GM12878 (cell line): ENCODE data around the gene HOXA10. TPM values are rescaled to one million over a fixed set of nuclear protein-coding genes. Genes with fewer than 3 reads are reported as not detected.

Experiments
- ATAC-seq: fragments of 200-7000 bp; cut with Tn5 transposase; 3 replicates; pipeline ENCODE4 v1.9.1; 2020; ENCODE audit warnings: mild to moderate bottlenecking, moderate library complexity
- BruUV-seq: library from RNA; stranded (reverse); fragments of 400-500 nt; replicated peaks from 2 replicates; lab custom pipeline; 2021; lab: Mats Ljungman, UMichigan
- CTCF ChIA-PET: fragments of 300-600 bp; sonication (Branson Sonifier 250); formaldehyde crosslinking; extraction: SDS; loops from one replicate; lab custom pipeline; 2021; ENCODE audit warnings: inconsistent platforms; lab: Yijun Ruan, JAX
- POLR2A ChIA-PET: fragments of 350-600 bp; formaldehyde crosslinking; extraction: SDS; loops from one replicate; lab custom pipeline; 2021; ENCODE audit warnings: inconsistent platforms; lab: Charles Lee
- RAD21 ChIA-PET: fragments of 300-600 bp; sonication (Branson Sonifier 250); formaldehyde crosslinking; loops from one replicate; lab custom pipeline; 2023; ENCODE audit warnings: antibody characterized with exemption; ENCODE audit not compliant: unreplicated experiment; lab: Charles Lee
- SMC1A ChIA-PET: fragments of 300-600 bp; sonication (Branson Sonifier 250); formaldehyde crosslinking; loops from one replicate; lab custom pipeline; 2023; ENCODE audit not compliant: unreplicated experiment, uncharacterized antibody; lab: Charles Lee
- DNase-seq: peaks from one replicate; pipeline ENCODE4 v3.0.0-alpha.2; 2011; ENCODE audit warnings: low read depth, low spot score
- FAIRE-seq: peaks from 3 replicates; lab custom pipeline; 2011; peaks lifted over from hg19 to GRCh38; lab: Jason Lieb, UNC
- H2AFZ ChIP-seq: 2 replicates; pipeline ENCODE4 v1.6.0; 2011; ENCODE audit warnings: low read depth, low read length, control low read depth; ENCODE audit not compliant: control insufficient read depth
- H3K27ac ChIP-seq: 2 replicates; pipeline ENCODE4 v1.5.1; 2011; ENCODE audit warnings: control low read depth; ENCODE audit not compliant: control insufficient read depth, insufficient read depth
- H3K27me3 ChIP-seq, 2 experiments: replicated peaks in 1 of 2; 2 replicates each; pipeline versions ENCODE4 v1.6.0 to v1.6.1; 2011; ENCODE audit warnings: low read length in 1 of 2; ENCODE audit not compliant: control insufficient read depth in 2 of 2, insufficient read depth in 2 of 2
- H3K36me3 ChIP-seq, 2 experiments: 2 replicates each; pipeline ENCODE4 v1.5.1; 2011; ENCODE audit warnings: low read length in 1 of 2; ENCODE audit not compliant: control insufficient read depth in 2 of 2, insufficient read depth in 2 of 2
- H3K4me1 ChIP-seq: 2 replicates; pipeline ENCODE4 v1.6.1; 2011; ENCODE audit warnings: mild to moderate bottlenecking, low read length, moderate library complexity, mixed read lengths; ENCODE audit not compliant: control insufficient read depth, insufficient read depth
- H3K4me2 ChIP-seq: 2 replicates; pipeline ENCODE4 v1.6.0; 2011; ENCODE audit warnings: control low read depth; ENCODE audit not compliant: control insufficient read depth, insufficient read depth
- H3K4me3 ChIP-seq: fragments of 200-600 bp; sonication (generic); 2 replicates; pipeline ENCODE4 v1.5.1; 2016
- H3K79me2 ChIP-seq: 2 replicates; pipeline ENCODE4 v1.6.0; 2011; ENCODE audit warnings: low read length; ENCODE audit not compliant: control insufficient read depth, insufficient read depth
- H3K9ac ChIP-seq: 2 replicates; pipeline ENCODE4 v1.8.0; 2011; ENCODE audit warnings: low read length, control low read depth, mixed read lengths; ENCODE audit not compliant: control insufficient read depth, insufficient read depth
- H3K9me3 ChIP-seq: replicated peaks from 3 replicates; pipeline ENCODE4 v1.5.1; 2011; ENCODE audit warnings: mild to moderate bottlenecking, low read length; ENCODE audit not compliant: control insufficient read depth, insufficient read depth
- H4K20me1 ChIP-seq: 2 replicates; pipeline ENCODE4 v1.6.0; 2011; ENCODE audit not compliant: control insufficient read depth, insufficient read depth
- BCLAF1 ChIP-seq: fragments of 450-650 bp; IDR thresholded peaks from 2 replicates; pipeline ENCODE4 v1.6.1; 2017; ENCODE audit warnings: antibody characterized with exemption, mild to moderate bottlenecking, moderate library complexity
- EED ChIP-seq: sonication (generic); IDR thresholded peaks from 2 replicates; pipeline ENCODE4 v1.6.1; 2016; ENCODE audit warnings: antibody characterized with exemption, low read depth
- GABPA ChIP-seq: IDR thresholded peaks from 2 replicates; pipeline ENCODE4 v1.6.1; 2014; ENCODE audit warnings: antibody characterized with exemption, low read depth, mild to moderate bottlenecking, inconsistent platforms
- KAT2A ChIP-seq: conservative IDR thresholded peaks from 2 replicates; pipeline ENCODE4 v1.6.1; 2011; ENCODE audit warnings: low read depth, low read length; ENCODE audit not compliant: control insufficient read depth
- NR2C2 ChIP-seq: IDR thresholded peaks from 2 replicates; pipeline ENCODE4 v1.6.1; 2011; ENCODE audit warnings: borderline replicate concordance, low read depth; ENCODE audit not compliant: control insufficient read depth, insufficient read length
- PBX3 ChIP-seq: IDR thresholded peaks from 2 replicates; pipeline ENCODE4 v1.6.1; 2011; ENCODE audit warnings: mild to moderate bottlenecking, low read depth, low read length, moderate library complexity; ENCODE audit not compliant: insufficient replicate concordance
- RELB ChIP-seq: fragments of 450-650 bp; IDR thresholded peaks from 2 replicates; pipeline ENCODE4 v1.6.1; 2017; ENCODE audit warnings: low read depth, mild to moderate bottlenecking, moderate library complexity
- RFX5 ChIP-seq: IDR thresholded peaks from 2 replicates; pipeline ENCODE4 v1.6.1; 2011; ENCODE audit warnings: low read depth, low read length, improper control_type of control experiment
- SMAD5 ChIP-seq: IDR thresholded peaks from 2 replicates; pipeline ENCODE4 v1.6.1; 2016; ENCODE audit warnings: antibody characterized with exemption, low read depth
- SMARCA5 ChIP-seq: fragments of 450-650 bp; IDR thresholded peaks from 2 replicates; pipeline ENCODE4 v1.6.1; 2017; ENCODE audit warnings: mild to moderate bottlenecking
- SREBF1 ChIP-seq: IDR thresholded peaks from 2 replicates; pipeline ENCODE4 v1.6.1; 2012; ENCODE audit warnings: mild to moderate bottlenecking, low read length
- TARDBP ChIP-seq: IDR thresholded peaks from 2 replicates; pipeline ENCODE4 v1.6.1; 2016; ENCODE audit warnings: borderline replicate concordance
- TCF3 ChIP-seq: IDR thresholded peaks from 2 replicates; pipeline ENCODE4 v1.6.1; 2012; ENCODE audit warnings: low read depth, mild to moderate bottlenecking, low read length, borderline replicate concordance; ENCODE audit not compliant: insufficient read depth
- ZSCAN29 ChIP-seq: fragments of 450-650 bp; IDR thresholded peaks from 2 replicates; pipeline ENCODE4 v1.6.1; 2017; ENCODE audit warnings: mild to moderate bottlenecking, moderate library complexity
- WGBS: methylation state at CpG from one replicate; pipeline ENCODE4 v1.1.6; 2016; ENCODE audit warnings: low lambda C conversion rate; ENCODE audit not compliant: insufficient replicate concordance, insufficient coverage; ENCODE audit errors: missing lambda C conversion rate; 5-methylcytosine and 5-hydroxymethylcytosine counted together
- in situ Hi-C: fragments of 300-500 bp; cut with MboI; formaldehyde crosslinking; loops from 9 replicates; pipeline ENCODE4 v1.14.3; 2018; ENCODE audit warnings: mixed read lengths
- intact Hi-C: fragments of 100-400 bp; cut with micrococcal nuclease; formaldehyde crosslinking; loops from one replicate; pipeline ENCODE4 v1.14.2; 2022; ENCODE audit not compliant: unreplicated experiment
- polyA plus RNA-seq, 11 experiments: library from polyadenylated mRNA; depleted of rRNA in 4 of 11; unstranded in 6 of 11; stranded (reverse) in 5 of 11; fragments of >200 nt; fragmentation: Nextera tagmentation in 4 of 11; fragmentation: Illumina TruSeq in 1 of 11; extraction: Ambion mirVana in 4 of 11; extraction: Trizol in 1 of 11; gene quantifications; 1 replicate in 1 of 11; 2 replicates in 10 of 11; pipeline versions ENCODE4 v1.2.1 to v1.2.3, GENCODE V29; 2011 to 2016; ENCODE audit warnings: inconsistent platforms in 2 of 11, missing spikeins in 2 of 11, low read depth in 1 of 11
- total RNA-seq, 4 experiments: library from RNA; depleted of rRNA in 3 of 4; stranded (reverse); fragments of >200 nt in 3 of 4; fragmentation: Illumina TruSeq in 1 of 4; extraction: Trizol in 1 of 4; gene quantifications; 2 replicates each; pipeline versions ENCODE4 v1.2.1 to v1.2.3, GENCODE V29; 2013 to 2021
- TF ChIP-seq, protein P1 (sequence below): fragments of 450-650 bp; IDR thresholded peaks from 2 replicates; pipeline ENCODE4 v1.6.1; 2018; ENCODE audit warnings: borderline replicate concordance, mild to moderate bottlenecking; ENCODE audit not compliant: partially characterized antibody

Gene HOXA10
- total and polyA plus RNA-seq, 10 of the 15 experiments (the other 5 are each of a cell fraction or from before 2014, with no cell fraction given) = not detected

DNA sequence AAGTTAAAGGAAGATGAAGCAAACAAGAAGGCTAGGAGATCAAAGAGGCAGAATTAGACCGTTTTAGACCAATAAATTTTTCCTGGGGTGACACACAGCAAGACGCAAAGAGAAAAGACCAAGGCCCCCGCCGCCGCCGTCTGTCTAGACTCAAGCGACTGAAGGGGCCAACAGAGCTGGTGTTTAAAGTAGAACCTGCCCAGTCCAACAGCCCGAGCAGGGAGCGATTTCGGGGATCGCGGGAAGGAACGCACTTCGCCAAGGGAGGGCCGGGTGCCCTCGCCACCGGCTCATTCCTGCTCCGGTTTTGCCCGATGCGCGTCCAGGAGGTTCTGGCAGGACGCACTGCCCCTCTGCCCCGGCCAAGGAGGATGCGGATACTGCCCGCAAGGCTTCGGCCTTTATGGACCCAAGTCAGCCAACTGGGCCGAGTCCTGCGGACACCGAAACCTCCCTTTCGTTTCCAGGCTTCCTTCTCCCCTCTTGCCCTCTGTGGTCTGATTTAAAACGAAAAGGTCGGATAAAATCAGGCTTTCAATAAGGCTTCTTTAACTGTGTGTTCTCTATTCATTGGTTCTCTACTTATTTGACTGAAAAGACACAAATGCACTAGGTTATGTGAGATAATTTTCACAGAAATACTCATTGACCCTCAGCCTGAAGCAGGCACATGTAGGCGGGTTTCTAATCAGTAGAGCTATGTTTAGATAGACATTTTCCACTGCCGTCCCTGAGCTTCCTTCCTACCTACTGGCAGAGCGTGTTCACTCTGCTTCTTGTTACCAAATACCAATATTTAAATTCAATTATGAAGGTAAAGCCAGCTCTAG lies 15.5 kb downstream of the HOXA10 start:
- POLR2A ChIA-PET = no interaction called here
- H4K20me1 ChIP-seq = no peaks in the 10 kb centered on the region
- H3K4me1 ChIP-seq = no peaks in the 10 kb centered on the region
- H3K4me3 ChIP-seq = no peak overlapping the region
- FAIRE-seq (no peak), DNase-seq (no peak), ATAC-seq (no peak)
- no peak overlapping the region for H3K9ac ChIP-seq
- SMC1A ChIA-PET = interaction anchor here (1.0 to 1.6 kb wide), 7 partner anchors 8 to 1266 kb away, joined by 3 to 10 read pairs (median 4); no protein-coding TSS in a partner anchor
- H2AFZ ChIP-seq = no peak overlapping the region
- BruUV-seq = no TSS peak
- RAD21 ChIA-PET = interaction anchor here (0.5 to 1.4 kb wide), 3 partner anchors 14 to 477 kb away, joined by 3 to 4 read pairs (median 4); no protein-coding TSS in a partner anchor
- H3K4me2 ChIP-seq = no peak overlapping the region
- no peaks in the 10 kb centered on the region; the same call in 2 of the 3 replicates for H3K9me3 ChIP-seq
- H3K27me3 ChIP-seq = peaks cover 19 to 43% of the 10 kb centered on the region in 2 experiments
- H3K36me3 ChIP-seq = no peaks in the 10 kb centered on the region
- in situ Hi-C loops = loop anchor here (5.0 to 25.0 kb wide), 3 partner anchors 791 to 1296 kb away; no protein-coding TSS in a partner anchor
- no peak overlapping the region for H3K27ac ChIP-seq
- intact Hi-C loops = no loop called here
- no peaks in the 10 kb centered on the region for H3K79me2 ChIP-seq
- CTCF ChIA-PET = interaction anchor here (0.7 to 3.1 kb wide), 10 partner anchors 8 to 789 kb away, joined by 3 to 21 read pairs (median 6); no protein-coding TSS in a partner anchor
- 24% methylated on average over 35 of the region's 35 CpGs for WGBS
- no peak for TF ChIP-seq SMAD5
- no peak for TF ChIP-seq GABPA
- no peak for TF ChIP-seq TCF3
- no peak for TF ChIP-seq TARDBP
- no peak for TF ChIP-seq SREBF1
- TF ChIP-seq RELB = no peak
- no peak for TF ChIP-seq BCLAF1
- TF ChIP-seq SMARCA5 = no peak
- no peak for TF ChIP-seq KAT2A
- TF ChIP-seq, protein P1, sequence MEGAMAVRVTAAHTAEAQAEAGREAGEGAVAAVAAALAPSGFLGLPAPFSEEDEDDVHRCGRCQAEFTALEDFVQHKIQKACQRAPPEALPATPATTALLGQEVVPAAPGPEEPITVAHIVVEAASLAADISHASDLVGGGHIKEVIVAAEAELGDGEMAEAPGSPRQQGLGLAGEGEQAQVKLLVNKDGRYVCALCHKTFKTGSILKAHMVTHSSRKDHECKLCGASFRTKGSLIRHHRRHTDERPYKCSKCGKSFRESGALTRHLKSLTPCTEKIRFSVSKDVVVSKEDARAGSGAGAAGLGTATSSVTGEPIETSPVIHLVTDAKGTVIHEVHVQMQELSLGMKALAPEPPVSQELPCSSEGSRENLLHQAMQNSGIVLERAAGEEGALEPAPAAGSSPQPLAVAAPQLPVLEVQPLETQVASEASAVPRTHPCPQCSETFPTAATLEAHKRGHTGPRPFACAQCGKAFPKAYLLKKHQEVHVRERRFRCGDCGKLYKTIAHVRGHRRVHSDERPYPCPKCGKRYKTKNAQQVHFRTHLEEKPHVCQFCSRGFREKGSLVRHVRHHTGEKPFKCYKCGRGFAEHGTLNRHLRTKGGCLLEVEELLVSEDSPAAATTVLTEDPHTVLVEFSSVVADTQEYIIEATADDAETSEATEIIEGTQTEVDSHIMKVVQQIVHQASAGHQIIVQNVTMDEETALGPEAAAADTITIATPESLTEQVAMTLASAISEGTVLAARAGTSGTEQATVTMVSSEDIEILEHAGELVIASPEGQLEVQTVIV = no peak
- no peak for TF ChIP-seq ZSCAN29
- TF ChIP-seq RFX5 = no peak
- TF ChIP-seq NR2C2 = no peak
- no peak for TF ChIP-seq PBX3
- no peak for TF ChIP-seq EED
